DMS79 treated with DMSO at 0.1 percent for 48 hours (cell line): ENCODE data around the gene CEL.
"Not testable (repeated sequence)": the region's sequence is repeated elsewhere in the genome, so short reads cannot be mapped to it uniquely, and the experiment has no call there.

ENCODE experiments used
- DNase-seq: peaks from one replicate; lab custom pipeline; 2025; lab: John Stamatoyannopoulos, UW

CEL gene

GRCh38 chr9:133064241-133065069, 2.7 kb downstream of the CEL start:
- DNase-seq = no peak

GRCh38 chr9:133065070-133065388, 3.2 kb downstream of the CEL start:
- no peak for DNase-seq

- DNase-seq = no peak
These were observed 4.6 kb downstream of the CEL start for GRCh38 chr9:133066181-133066983.

- no peak for DNase-seq
These were observed 5.2 kb downstream of the CEL start for GRCh38 chr9:133067006-133067405.

- DNase-seq = no peak
These were observed 6.0 kb downstream of the CEL start for GRCh38 chr9:133067813-133068212.

GRCh38 chr9:133068431-133068830, 6.7 kb downstream of the CEL start:
- not testable (repeated sequence) for DNase-seq

GRCh38 chr9:133070500-133070961, 8.8 kb downstream of the CEL start:
- DNase-seq = not testable (repeated sequence)

GRCh38 chr9:133070985-133071384, 9.2 kb downstream of the CEL start:
- DNase-seq = not testable (repeated sequence)

GRCh38 chr9:133071484-133072150, 9.8 kb downstream of the CEL start:
- no peak for DNase-seq

- not testable (repeated sequence) for DNase-seq
These were observed 10.4 kb downstream of the CEL start for GRCh38 chr9:133072210-133072609.

- no peak for DNase-seq
These were observed 11.6 kb downstream of the CEL start for GRCh38 chr9:133073086-133074014.

- no peak for DNase-seq
These were observed 12.4 kb downstream of the CEL start for GRCh38 chr9:133074111-133074651.

GRCh38 chr9:133075925-133076630, 14.3 kb downstream of the CEL start:
- DNase-seq = no peak

GRCh38 chr9:133076691-133077090, 14.9 kb downstream of the CEL start:
- no peak for DNase-seq

- DNase-seq = no peak
These were observed 16.7 kb downstream of the CEL start for GRCh38 chr9:133078486-133078885.

- no peak for DNase-seq
These were observed 18.4 kb downstream of the CEL start for GRCh38 chr9:133080161-133080560.

- not testable (repeated sequence) for DNase-seq
These were observed 19.3 kb downstream of the CEL start for GRCh38 chr9:133080786-133081779.

- DNase-seq = not testable (repeated sequence)
These were observed 20.3 kb downstream of the CEL start for GRCh38 chr9:133081957-133082644.

GRCh38 chr9:133083688-133084087, 21.9 kb downstream of the CEL start:
- DNase-seq = not testable (repeated sequence)
